Mucosa of descending colon (tissue), 3 donors: ENCODE data around the gene SCAMP3. TPM values are rescaled to one million over a fixed set of nuclear protein-coding genes. Genes with fewer than 3 reads are reported as not detected.
A peak's percentile ranks its signal among the peaks of the same experiment; 100 is the strongest.
"Not testable (repeated sequence)": the region's sequence is repeated elsewhere in the genome, so short reads cannot be mapped to it uniquely, and the experiment has no call there.

Experiments used
- ATAC-seq: fragments of 200-7000 bp; cut with Tn5 transposase; one replicate; pipeline ENCODE4 v1.9.1; 2020; ENCODE audit warnings: mild to moderate bottlenecking, moderate library complexity
- DNase-seq, 3 donors: peaks; one replicate each; pipeline ENCODE4 v3.0.0-alpha.2; 2020
- H3K36me3 ChIP-seq: fragments of 200-600 bp; one replicate; pipeline ENCODE4 v1.8.0; 2021; ENCODE audit warnings: low read depth, mild to moderate bottlenecking
- H3K4me1 ChIP-seq: fragments of 200-600 bp; one replicate; pipeline ENCODE4 v1.8.0; 2021; ENCODE audit warnings: low read depth, mild to moderate bottlenecking
- H3K4me3 ChIP-seq: fragments of 200-600 bp; one replicate; pipeline ENCODE4 v1.8.0; 2021; ENCODE audit warnings: mild to moderate bottlenecking
- H3K9me3 ChIP-seq: fragments of 200-600 bp; one replicate; pipeline ENCODE4 v1.8.0; 2021; ENCODE audit warnings: mild to moderate bottlenecking
- intact Hi-C, 2 donors: fragments of 100-400 bp; cut with DNase I in 1 of 2; cut with micrococcal nuclease in 1 of 2; formaldehyde crosslinking; loops; one replicate each; pipeline versions ENCODE4 v1.11.0 to v1.11.1; 2022; cut with DNase I, micrococcal nuclease
- total RNA-seq, 3 donors: library from RNA; stranded (reverse); fragmentation: NEBNext Ultra II Directional in 2 of 3; extraction: Animal tissue kit (Norgen Biotek cat#: 25700) in 2 of 3; gene quantifications; one replicate each; pipeline versions ENCODE4 v1.2.1 to v1.2.4, GENCODE V29; 2021 to 2023
- TF ChIP-seq, protein P1 (sequence below): fragments of 200-600 bp; IDR thresholded peaks from one replicate; pipeline ENCODE4 v1.8.0; 2022; ENCODE audit warnings: antibody characterized with exemption, mild to moderate bottlenecking
- donor health status: DM: no; HTN: no; CAD: no; lungs with moderate emphysema.
- donor health status: DM: no; HTN: no; CAD: no.
- donor health status: DM: no; HTN: yes; CAD: no.

SCAMP3 gene
- total RNA-seq, 3 donors from 2014 or later: 43.6 to 53.4 (median 46.8) TPM

DNA sequence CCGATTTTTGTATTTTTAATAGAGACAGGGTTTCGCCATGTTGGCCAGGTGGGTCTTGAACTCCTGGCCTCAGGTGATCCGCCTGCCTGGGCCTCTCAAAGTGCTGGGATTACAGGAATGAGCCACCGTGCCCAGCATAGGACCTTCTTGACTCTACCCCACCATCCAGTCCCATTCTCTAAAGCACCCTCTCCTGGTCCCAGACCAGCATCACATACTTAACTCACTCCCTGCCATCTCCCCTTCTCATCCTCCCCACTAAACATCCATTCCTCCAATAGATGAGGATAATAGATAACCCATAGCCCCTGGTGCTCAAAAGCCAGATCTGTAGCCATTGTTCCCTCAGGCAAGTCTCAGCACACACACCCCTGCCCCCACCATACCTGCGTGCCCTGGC, 9.0 kb downstream of the SCAMP3 start:
- no peaks in the 10 kb centered on the region for H3K9me3 ChIP-seq
- DNase-seq: no peak
- peaks cover 10% of the 10 kb centered on the region for H3K4me1 ChIP-seq
- TF ChIP-seq, protein P1, sequence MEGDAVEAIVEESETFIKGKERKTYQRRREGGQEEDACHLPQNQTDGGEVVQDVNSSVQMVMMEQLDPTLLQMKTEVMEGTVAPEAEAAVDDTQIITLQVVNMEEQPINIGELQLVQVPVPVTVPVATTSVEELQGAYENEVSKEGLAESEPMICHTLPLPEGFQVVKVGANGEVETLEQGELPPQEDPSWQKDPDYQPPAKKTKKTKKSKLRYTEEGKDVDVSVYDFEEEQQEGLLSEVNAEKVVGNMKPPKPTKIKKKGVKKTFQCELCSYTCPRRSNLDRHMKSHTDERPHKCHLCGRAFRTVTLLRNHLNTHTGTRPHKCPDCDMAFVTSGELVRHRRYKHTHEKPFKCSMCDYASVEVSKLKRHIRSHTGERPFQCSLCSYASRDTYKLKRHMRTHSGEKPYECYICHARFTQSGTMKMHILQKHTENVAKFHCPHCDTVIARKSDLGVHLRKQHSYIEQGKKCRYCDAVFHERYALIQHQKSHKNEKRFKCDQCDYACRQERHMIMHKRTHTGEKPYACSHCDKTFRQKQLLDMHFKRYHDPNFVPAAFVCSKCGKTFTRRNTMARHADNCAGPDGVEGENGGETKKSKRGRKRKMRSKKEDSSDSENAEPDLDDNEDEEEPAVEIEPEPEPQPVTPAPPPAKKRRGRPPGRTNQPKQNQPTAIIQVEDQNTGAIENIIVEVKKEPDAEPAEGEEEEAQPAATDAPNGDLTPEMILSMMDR: no peak
- no peaks in the 10 kb centered on the region for H3K36me3 ChIP-seq
- ATAC-seq: no peak
- intact Hi-C loops: loop anchor here in 1 of 2 donors (10.0 kb wide), 1 partner anchor 72 kb away; the partner anchor contains the start of gene RUSC1
- no peak overlapping the region for H3K4me3 ChIP-seq

DNA sequence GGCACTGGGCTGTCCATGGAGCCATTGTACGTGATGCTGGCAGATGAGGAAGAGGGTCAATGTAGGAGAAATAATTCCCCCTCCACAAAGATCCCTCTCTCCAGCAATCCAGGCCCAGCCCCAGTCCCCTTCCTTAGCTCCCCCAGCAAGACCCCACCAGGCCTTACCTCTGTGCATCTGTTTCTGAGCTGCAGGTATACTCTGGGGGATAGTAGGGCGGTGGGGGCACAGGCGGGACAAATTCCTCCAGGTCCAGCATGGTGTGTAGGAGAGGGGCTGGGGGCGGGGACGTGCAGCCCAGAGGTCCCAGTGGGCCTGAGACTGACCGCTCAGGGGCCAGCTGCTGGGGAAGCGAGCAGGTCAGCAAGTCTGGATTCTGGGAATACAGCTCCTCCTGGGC, 10.6 kb downstream of the SCAMP3 start:
- peaks cover 10% of the 10 kb centered on the region for H3K4me1 ChIP-seq
- intact Hi-C loops: loop anchor here in 1 of 2 donors (10.0 kb wide), 1 partner anchor 73 kb away; the partner anchor contains the start of gene RUSC1
- H3K9me3 ChIP-seq: no peaks in the 10 kb centered on the region
- no peaks in the 10 kb centered on the region for H3K36me3 ChIP-seq
- DNase-seq (no peak), ATAC-seq (no peak)
- H3K4me3 ChIP-seq: no peak overlapping the region
- TF ChIP-seq, protein P1: no peak

DNA sequence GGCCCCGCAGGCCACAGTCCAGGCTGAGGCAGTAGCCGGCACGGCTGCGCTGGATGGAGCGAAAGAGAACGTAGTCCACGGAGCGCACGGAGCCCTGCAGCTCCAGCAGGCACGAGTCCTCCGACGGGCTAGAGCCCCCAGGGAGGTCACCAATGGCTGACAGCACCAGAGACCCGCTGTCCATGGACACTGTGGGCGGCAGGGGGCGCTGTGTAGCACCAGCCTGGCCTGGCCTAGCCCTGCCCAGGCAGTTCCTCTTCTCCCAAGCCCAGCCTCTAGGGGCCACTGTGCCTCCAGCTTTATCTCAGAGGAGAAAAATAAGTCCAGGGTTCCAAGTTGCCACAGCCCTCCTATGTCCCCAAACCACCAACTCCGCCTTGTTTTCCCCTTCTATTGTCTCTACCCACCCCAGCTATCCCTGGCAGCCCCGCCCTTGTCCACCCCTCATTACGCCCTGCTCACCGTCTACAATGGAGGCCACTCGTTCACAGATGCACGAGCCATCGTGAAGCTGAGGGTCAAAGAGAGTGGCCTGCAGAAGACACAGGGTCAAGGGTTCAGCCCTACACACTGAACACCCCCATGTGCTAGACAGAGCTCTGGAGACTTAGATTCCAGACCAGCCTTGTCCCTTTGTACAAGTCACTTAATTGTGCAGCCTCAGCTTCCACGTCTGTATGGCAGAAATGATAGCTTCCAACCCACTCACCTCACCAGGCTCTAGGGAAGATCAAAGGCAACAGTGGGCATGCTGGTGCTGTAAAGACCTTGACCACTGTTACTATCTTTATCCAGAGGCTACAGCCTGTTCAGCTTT, 11.3 kb downstream of the SCAMP3 start:
- no peak overlapping the region for H3K4me3 ChIP-seq
- H3K4me1 ChIP-seq: peaks cover 10% of the 10 kb centered on the region
- peak; percentile 94 to 96 (median 96) for DNase-seq
- peak; percentile 90 for ATAC-seq
- TF ChIP-seq, protein P1: peak; percentile 99
- intact Hi-C loops: loop anchor here in 1 of 2 donors (10.0 kb wide), 1 partner anchor 74 kb away; the partner anchor contains the start of gene RUSC1
- H3K36me3 ChIP-seq: no peaks in the 10 kb centered on the region
- no peaks in the 10 kb centered on the region for H3K9me3 ChIP-seq

DNA sequence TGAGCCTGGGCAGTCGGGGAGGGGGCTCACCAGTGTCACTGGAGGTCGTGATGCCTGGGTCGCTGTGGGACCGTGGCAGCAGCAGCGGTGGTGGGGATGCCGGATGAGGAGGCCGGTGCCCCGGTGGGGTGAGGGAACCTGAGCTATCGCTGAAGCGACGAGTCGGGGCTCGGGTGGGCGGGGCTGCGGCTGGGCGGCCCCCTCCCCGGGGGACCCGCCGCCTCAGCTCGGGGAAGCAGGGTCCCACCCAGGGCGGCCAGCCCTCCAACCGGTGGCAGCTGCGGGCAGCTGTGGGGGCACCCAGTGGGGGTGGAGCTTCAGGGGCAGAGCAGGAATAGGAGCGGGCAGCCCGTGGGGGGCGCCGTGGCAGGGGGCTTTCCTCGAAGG, 11.9 kb downstream of the SCAMP3 start:
- Histone ChIP-seq H3K36me3 (no peaks in the 10 kb centered on the region), H3K4me1 (peaks cover 10% of the 10 kb centered on the region), H3K4me3 (no peak overlapping the region), H3K9me3 (no peaks in the 10 kb centered on the region)
- no peak for ATAC-seq
- TF ChIP-seq, protein P1: no peak
- intact Hi-C loops: loop anchor here in 1 of 2 donors (10.0 kb wide), 1 partner anchor 75 kb away; the partner anchor contains the start of gene RUSC1
- DNase-seq: no peak

DNA sequence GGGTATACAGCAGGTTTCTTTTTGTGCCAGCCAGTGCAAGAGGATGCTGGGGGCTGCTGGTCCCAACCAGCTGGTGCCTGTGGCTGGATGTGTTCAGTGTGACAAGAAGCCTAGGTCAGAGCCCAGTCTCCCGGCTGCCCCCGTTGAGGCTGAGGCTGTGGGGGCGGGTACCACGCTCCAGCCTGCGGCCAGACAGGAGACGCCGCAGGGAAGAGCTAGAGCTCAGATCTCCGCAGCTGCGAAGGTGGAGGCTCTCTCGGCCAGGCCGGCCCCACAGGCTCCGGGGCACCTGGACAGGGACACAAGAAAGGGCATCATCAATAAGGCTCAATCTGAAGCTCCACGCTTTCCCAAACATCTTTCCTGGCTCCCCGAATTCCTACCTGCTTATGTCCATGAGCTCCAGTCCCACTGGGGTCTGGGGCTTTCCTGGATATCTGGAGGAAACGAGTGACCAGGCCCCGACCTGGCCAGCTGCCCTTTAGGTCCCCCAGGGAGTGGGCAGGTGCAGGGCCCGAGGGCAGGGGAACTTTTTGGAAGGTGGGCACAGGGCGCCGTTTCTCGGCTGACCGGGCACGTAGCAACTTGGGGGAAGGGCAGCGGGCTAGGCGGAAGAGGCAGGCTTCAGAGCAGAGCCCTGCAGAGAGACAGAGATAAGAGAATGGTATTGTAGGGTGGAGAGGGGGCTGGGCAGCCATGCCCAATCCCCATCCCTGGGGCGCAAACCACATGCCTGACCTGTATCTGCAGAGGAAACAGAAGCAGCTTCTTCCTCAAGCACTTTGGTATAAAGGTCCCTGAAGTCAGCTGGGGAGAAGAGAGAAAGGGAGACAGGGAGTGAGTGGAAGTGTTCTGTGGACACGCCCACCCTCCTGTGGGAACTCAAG, 14.2 kb downstream of the SCAMP3 start:
- DNase-seq (no peak), ATAC-seq (no peak)
- intact Hi-C loops: no loop called here
- H3K4me1 ChIP-seq: peaks cover 13% of the 10 kb centered on the region
- no peak overlapping the region for H3K4me3 ChIP-seq
- no peaks in the 10 kb centered on the region for H3K36me3 ChIP-seq
- TF ChIP-seq, protein P1: no peak
- no peaks in the 10 kb centered on the region for H3K9me3 ChIP-seq

DNA sequence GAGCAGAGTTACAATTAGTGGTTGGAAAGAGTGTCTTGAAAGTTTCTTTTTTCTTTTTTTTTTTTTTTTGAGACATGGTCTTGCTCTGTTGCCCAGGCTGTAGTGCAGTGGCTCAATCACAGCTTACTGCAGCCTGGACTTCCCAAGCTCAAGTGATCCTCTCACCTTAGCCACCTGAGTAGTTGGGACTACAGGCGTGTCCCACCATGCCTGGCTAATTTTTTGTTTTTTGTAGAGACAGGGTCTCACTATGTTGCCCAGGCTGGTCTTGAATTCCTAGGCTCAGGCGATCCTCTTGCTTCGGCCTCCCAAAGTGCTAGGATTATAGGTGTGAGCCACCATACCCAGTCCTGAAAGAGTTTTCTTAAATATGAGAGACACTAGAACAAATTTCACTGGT, 15.4 kb downstream of the SCAMP3 start:
- H3K36me3 ChIP-seq, intact Hi-C loops, ATAC-seq: not testable (repeated sequence)

More for the DNA sequence above, 15.4 kb downstream of the SCAMP3 start:
- DNase-seq, H3K9me3 ChIP-seq, H3K4me3 ChIP-seq: not testable (repeated sequence)
- peaks cover 23% of the 10 kb centered on the region for H3K4me1 ChIP-seq
